BLaER1 (cell line): ENCODE measurements around the gene RAB9A.
"Not testable (repeated sequence)": the region's sequence is repeated elsewhere in the genome, so short reads cannot be mapped to it uniquely, and the experiment has no call there.

ENCODE experiments used
- H3K27ac ChIP-seq: shearing (Covaris generic); formaldehyde crosslinking; 2 replicates; pipeline ENCODE4 v1.8.1; 2022
- H3K27me3 ChIP-seq: shearing (Covaris generic); formaldehyde crosslinking; 2 replicates; pipeline ENCODE4 v1.8.1; 2022
- H3K36me3 ChIP-seq: shearing (Covaris generic); formaldehyde crosslinking; 2 replicates; pipeline ENCODE4 v1.8.1; 2022
- H3K4me1 ChIP-seq: shearing (Covaris generic); formaldehyde crosslinking; 2 replicates; pipeline ENCODE4 v1.8.1; 2022
- H3K4me2 ChIP-seq: shearing (Covaris generic); formaldehyde crosslinking; 2 replicates; pipeline ENCODE4 v1.8.1; 2022
- H3K4me3 ChIP-seq: shearing (Covaris generic); formaldehyde crosslinking; 2 replicates; pipeline ENCODE4 v1.8.1; 2022
- H3K9ac ChIP-seq: shearing (Covaris generic); formaldehyde crosslinking; 2 replicates; pipeline ENCODE4 v1.8.1; 2022
- H3K9me3 ChIP-seq: shearing (Covaris generic); formaldehyde crosslinking; 2 replicates; pipeline ENCODE4 v1.8.1; 2022
- H4K20me1 ChIP-seq: shearing (Covaris generic); formaldehyde crosslinking; 2 replicates; pipeline ENCODE4 v1.8.1; 2022
- Cebpa-rat ChIP-seq: shearing (Covaris generic); IDR thresholded peaks from 2 replicates; pipeline ENCODE4 v1.8.1; 2022

RAB9A gene

GRCh38 chrX:13688958-13689740, at the start of gene RAB9A:
TSS of gene RAB9A (plus strand) at chrX:13689128. CDS start at chrX:13708747, 19,619 bp downstream.
- H3K9me3 ChIP-seq, result no peaks in the 10 kb centered on the region
- peak within 1 kb of the TSS; percentile 83 for H3K9ac ChIP-seq
- H3K36me3 ChIP-seq, result no peaks in the 10 kb centered on the region
- H3K4me3 ChIP-seq, result peak within 1 kb of the TSS; percentile 76
- peak within 1 kb of the TSS; percentile 71 for H3K4me2 ChIP-seq
- H3K27me3 ChIP-seq, result peaks cover 98% of the 10 kb centered on the region
- peaks cover 37% of the 10 kb centered on the region for H3K4me1 ChIP-seq
- peak within 1 kb of the TSS; percentile 87 for H3K27ac ChIP-seq
- TF ChIP-seq Cebpa-rat, result no peak
- H4K20me1 ChIP-seq, result peaks cover 56% of the 10 kb centered on the region

DNA sequence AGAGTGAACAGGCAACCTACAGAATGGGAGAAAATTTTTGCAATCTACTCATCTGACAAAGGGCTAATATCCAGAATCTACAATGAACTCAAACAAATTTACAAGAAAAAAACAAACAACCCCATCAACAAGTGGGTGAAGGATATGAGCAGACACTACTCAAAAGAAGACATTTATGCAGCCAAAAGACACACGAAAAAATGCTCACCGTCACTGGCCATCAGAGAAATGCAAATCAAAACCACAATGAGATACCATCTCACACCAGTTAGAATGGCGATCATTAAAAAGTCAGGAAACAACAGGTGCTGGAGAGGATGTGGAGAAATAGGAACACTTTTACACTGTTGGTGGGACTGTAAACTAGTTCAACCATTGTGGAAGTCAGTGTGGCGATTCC, 47.2 kb upstream of the RAB9A start:
- not testable (repeated sequence) for H3K4me2 ChIP-seq, H3K36me3 ChIP-seq, H3K4me3 ChIP-seq, H3K4me1 ChIP-seq, H3K9ac ChIP-seq, H3K27ac ChIP-seq
- Histone ChIP-seq H3K27me3 (peaks cover 83% of the 10 kb centered on the region), H3K9me3 (peaks cover 42% of the 10 kb centered on the region), H4K20me1 (peaks cover 22% of the 10 kb centered on the region)

DNA sequence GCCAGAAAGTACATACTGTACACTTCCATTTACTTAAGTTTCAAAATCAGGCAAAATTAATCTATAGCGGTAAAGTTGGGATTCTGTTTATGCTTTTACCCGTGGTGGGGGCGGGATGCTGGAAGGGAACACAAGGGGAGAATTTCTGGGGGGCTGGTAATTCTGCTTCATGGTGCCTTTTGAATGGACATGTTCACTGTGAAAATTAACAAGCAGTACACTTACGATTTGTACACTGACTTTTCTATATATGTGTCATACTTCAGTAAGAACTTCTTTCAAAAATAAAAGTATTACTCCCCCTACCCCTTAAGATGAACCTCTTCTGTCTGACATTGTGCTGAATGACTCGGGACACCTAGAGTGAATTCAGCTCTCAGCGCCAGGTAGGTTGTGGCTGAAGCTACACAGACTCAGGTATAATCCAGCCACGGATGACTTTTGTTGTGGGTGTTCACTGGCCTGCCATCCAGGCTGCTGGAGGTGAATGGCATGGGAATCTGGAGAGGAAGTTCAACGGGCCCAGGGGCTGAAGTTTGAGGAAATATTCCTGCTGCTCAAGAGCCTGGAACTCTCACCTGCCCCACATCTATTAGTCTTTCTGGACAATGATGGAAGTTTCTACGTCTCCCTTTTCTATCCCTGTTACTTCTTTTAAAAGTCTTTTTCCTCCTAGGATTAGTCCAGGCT, 43.3 kb upstream of the RAB9A start:
- no peak overlapping the region for H3K4me3 ChIP-seq
- H3K36me3 ChIP-seq, result no peaks in the 10 kb centered on the region
- H3K4me2 ChIP-seq, result no peak overlapping the region
- TF ChIP-seq Cebpa-rat, result no peak
- no peaks in the 10 kb centered on the region for H3K4me1 ChIP-seq
- H3K27ac ChIP-seq, result no peak overlapping the region
- peaks cover 62% of the 10 kb centered on the region for H4K20me1 ChIP-seq
- peaks cover 5% of the 10 kb centered on the region for H3K9me3 ChIP-seq
- H3K27me3 ChIP-seq, result peaks cover 85% of the 10 kb centered on the region
- no peak overlapping the region for H3K9ac ChIP-seq

GRCh38 chrX:13646154-13646549, 42.8 kb upstream of the RAB9A start:
- H3K4me2 ChIP-seq, result no peak overlapping the region
- peaks cover 67% of the 10 kb centered on the region for H4K20me1 ChIP-seq
- no peak overlapping the region for H3K27ac ChIP-seq
- H3K9me3 ChIP-seq, result no peaks in the 10 kb centered on the region
- no peak overlapping the region for H3K4me3 ChIP-seq
- peaks cover 86% of the 10 kb centered on the region for H3K27me3 ChIP-seq
- no peaks in the 10 kb centered on the region for H3K4me1 ChIP-seq
- no peak for TF ChIP-seq Cebpa-rat
- no peaks in the 10 kb centered on the region for H3K36me3 ChIP-seq
- no peak overlapping the region for H3K9ac ChIP-seq

- TF ChIP-seq Cebpa-rat, result no peak
- Histone ChIP-seq H3K9ac (no peak overlapping the region), H3K4me2 (no peak overlapping the region)
Observed at GRCh38 chrX:13647709-13648212, 41.2 kb upstream of the RAB9A start.

GRCh38 chrX:13648336-13648735, 40.6 kb upstream of the RAB9A start:
- not testable (repeated sequence) for H3K9ac ChIP-seq, H3K27ac ChIP-seq, H3K9me3 ChIP-seq, H3K36me3 ChIP-seq, H3K4me2 ChIP-seq, H3K4me3 ChIP-seq, H3K4me1 ChIP-seq
- H3K27me3 ChIP-seq, result peaks cover 92% of the 10 kb centered on the region
- peaks cover 87% of the 10 kb centered on the region for H4K20me1 ChIP-seq

More at GRCh38 chrX:13647709-13648212, 41.2 kb upstream of the RAB9A start:
- Histone ChIP-seq H3K36me3 (no peaks in the 10 kb centered on the region), H3K4me3 (no peak overlapping the region), H3K9me3 (no peaks in the 10 kb centered on the region), H3K4me1 (peaks cover 7% of the 10 kb centered on the region; the same call in 1 of the 2 replicates), H3K27me3 (peaks cover 95% of the 10 kb centered on the region), H3K27ac (no peak overlapping the region), H4K20me1 (peaks cover 83% of the 10 kb centered on the region)

DNA sequence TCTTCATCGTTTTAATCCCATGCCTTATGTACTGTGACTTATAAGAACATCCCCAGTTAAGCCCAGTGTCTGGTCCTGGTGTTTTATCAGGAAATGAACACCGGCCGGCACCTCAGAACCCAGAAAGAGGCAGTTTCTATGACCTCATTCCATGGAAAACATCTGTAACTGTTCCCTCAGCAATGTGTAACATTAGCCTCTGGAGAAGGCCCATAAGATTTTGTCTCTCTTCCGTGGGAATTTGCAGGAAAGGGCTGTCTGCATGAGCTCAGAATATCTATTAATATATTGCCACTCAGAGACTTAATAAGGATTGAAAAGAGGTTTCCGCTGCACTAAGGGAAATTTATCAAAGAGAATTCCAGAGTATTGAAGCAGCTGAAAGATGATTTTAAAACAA, 39.1 kb upstream of the RAB9A start:
- no peaks in the 10 kb centered on the region for H3K36me3 ChIP-seq
- H3K9me3 ChIP-seq, result no peaks in the 10 kb centered on the region
- no peak overlapping the region for H3K27ac ChIP-seq
- no peak overlapping the region for H3K4me3 ChIP-seq
- peaks cover 23% of the 10 kb centered on the region for H3K4me1 ChIP-seq
- H4K20me1 ChIP-seq, result peaks cover 97% of the 10 kb centered on the region
- no peak for TF ChIP-seq Cebpa-rat
- H3K9ac ChIP-seq, result no peak overlapping the region
- H3K4me2 ChIP-seq, result no peak overlapping the region
- H3K27me3 ChIP-seq, result peaks cover 92% of the 10 kb centered on the region

DNA sequence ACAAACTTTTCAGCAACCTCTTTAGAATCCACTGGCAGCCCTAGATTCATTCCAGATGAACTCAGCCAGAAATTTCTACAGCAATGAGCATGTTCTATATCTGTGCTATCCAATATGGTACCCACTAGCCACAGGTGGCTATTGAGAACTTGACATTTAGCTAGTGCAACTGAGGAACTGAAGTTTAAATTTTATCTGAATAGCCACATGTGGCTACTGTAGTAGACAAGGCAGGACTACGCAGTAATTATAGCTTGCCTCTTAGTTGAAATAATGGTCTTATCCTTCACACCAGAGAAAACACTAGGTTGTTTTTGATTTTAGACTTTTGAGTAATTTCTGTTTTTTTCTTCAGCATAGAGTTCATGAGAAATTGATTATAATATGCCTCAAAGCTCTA, 38.6 kb upstream of the RAB9A start:
- Histone ChIP-seq H3K9ac (no peak overlapping the region), H3K36me3 (no peaks in the 10 kb centered on the region), H3K4me1 (peaks cover 23% of the 10 kb centered on the region), H3K4me3 (no peak overlapping the region), H3K27ac (no peak overlapping the region), H3K27me3 (peaks cover 92% of the 10 kb centered on the region), H4K20me1 (peaks cover 98% of the 10 kb centered on the region), H3K9me3 (no peaks in the 10 kb centered on the region), H3K4me2 (no peak overlapping the region)
- TF ChIP-seq Cebpa-rat, result no peak

- H3K4me2 ChIP-seq, result no peak overlapping the region
- no peak overlapping the region for H3K27ac ChIP-seq
- peaks cover 92% of the 10 kb centered on the region for H3K27me3 ChIP-seq
- no peak for TF ChIP-seq Cebpa-rat
- H3K36me3 ChIP-seq, result no peaks in the 10 kb centered on the region
- peaks cover 29% of the 10 kb centered on the region for H3K4me1 ChIP-seq
- H4K20me1 ChIP-seq, result peaks cover 98% of the 10 kb centered on the region
- no peaks in the 10 kb centered on the region for H3K9me3 ChIP-seq
- no peak overlapping the region for H3K4me3 ChIP-seq
- H3K9ac ChIP-seq, result no peak overlapping the region
Observed at GRCh38 chrX:13651150-13651549, 37.8 kb upstream of the RAB9A start.

GRCh38 chrX:13652287-13652793, 36.6 kb upstream of the RAB9A start:
- Histone ChIP-seq H3K9ac (peak overlapping the region; percentile 57), H3K4me3 (peak overlapping the region; percentile 74), H3K4me1 (peaks cover 29% of the 10 kb centered on the region), H3K9me3 (no peaks in the 10 kb centered on the region), H3K36me3 (no peaks in the 10 kb centered on the region), H3K27ac (peak overlapping the region; percentile 47; the same call in 1 of the 2 replicates), H4K20me1 (peaks cover 94% of the 10 kb centered on the region), H3K27me3 (peaks cover 90% of the 10 kb centered on the region), H3K4me2 (peak overlapping the region; percentile 80)
- no peak for TF ChIP-seq Cebpa-rat
